GM20431 (cell line): ENCODE results near the gene GPC3.

Source experiments
- in situ Hi-C: fragments of 300-500 bp; cut with MseI, MboI; formaldehyde crosslinking; loops from one replicate; pipeline ENCODE4 v1.15.0; 2020; ENCODE audit warnings: low sequenced_read_pairs; ENCODE audit not compliant: unreplicated experiment

Gene GPC3

DNA sequence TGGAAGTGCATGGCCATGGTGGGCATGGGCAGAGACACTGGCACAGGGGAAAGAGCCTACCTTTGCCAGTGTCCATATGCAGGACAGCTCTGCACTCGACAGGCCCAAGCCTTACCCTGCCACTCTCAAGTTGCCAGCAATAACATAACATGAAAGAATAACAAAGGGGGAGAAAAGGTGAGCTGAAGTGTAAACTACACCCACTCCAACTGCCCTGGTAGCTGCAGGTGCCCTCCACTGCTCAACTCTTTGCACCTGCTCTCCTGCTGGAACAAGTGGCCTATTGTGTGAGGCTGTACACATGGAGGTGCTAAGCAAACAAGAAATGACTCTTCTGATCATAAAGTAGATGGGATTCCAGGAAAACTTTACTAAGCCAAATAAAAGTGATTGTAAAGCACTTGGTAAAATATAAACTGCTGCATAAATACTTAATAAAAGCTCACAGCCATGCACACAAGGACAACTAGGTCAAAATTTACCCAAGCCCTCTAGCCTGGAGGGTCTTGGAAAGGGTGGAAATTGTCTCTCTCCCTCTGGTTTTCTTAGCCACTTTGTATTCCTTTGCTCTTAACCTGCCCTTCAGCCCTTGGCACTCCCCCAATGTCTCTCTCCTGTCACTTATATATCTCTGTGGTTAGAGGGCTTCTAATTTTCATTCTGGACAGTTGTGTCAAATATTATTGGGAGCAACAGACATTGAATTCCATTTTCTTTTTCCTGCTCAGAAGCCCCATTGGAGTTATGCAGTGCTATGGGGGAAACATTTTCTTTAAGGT lies 308.9 kb downstream of the GPC3 start:
- in situ Hi-C loops: no loop called here

DNA sequence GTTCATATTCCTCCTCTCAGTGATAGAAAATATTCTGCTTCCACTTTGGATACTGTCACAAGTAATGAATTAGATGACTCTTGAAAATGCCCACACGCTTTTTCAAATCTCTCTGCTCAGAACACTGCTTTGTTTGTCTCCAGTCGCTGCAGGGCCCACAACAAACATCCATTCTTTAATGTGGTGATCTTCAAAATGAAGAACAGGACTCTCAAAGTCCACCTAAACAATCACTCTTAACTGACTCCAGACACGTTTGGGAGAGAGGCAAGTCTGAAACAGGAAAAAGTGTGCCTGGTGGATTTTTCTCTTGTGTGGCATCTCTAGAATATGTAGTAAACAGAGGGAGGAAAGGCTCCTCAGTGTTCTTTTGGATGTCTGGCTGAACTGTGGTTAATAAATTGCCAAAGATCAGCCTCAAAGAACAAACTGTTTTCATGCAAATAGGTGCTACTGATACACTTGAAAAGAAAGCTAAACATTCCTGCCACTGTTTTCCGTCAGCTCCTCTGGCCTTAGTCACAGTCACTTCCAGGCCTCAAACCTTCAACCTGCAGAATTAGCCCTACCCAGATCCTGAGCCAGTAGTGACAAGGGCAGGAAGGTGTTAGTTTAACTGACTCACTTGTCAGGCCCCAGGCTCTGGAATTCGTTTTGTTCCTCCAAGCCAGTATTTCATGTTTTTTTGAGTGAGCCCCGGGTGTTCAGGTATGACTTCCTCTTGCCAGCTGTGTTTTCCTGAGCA lies 310.5 kb downstream of the GPC3 start:
- in situ Hi-C loops: no loop called here

DNA sequence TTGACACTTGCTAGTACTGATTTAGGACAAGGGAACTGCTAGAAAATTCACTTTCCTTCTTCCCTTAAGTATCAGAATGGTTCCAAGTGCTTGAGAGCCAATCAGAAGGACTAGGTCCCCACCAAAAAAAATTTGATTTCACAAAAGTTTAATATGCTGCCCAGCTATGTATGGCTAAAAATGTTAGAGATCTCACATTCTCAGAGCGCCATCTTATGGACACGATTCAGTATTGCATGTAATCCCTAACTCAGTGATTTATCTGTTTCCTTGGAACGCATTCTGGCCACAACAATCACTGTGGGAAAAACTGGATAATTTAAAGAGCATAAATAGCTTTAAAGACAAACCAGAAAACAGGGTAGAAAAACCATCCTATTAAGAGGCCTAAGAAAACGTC lies 315.0 kb downstream of the GPC3 start:
- in situ Hi-C loops: no loop called here

DNA sequence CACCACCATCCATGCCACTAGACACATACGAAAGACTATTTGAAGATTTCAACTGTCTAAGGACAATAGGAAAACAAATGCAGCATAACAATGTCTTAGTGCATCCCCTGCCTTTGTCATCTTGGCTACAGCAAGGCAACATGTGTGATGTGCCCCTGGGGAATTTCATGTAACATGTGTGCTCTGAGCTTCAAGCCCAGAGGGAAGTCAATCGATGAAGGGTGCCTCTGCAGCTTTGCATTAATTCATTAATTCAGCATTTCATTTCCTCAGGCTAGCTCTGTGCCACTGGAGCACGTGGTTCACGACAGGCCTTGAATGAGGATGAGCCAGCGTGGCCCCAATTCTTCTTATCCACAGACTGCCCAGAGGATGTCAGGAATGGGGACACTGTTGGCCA lies 316.2 kb downstream of the GPC3 start:
- in situ Hi-C loops: no loop called here

DNA sequence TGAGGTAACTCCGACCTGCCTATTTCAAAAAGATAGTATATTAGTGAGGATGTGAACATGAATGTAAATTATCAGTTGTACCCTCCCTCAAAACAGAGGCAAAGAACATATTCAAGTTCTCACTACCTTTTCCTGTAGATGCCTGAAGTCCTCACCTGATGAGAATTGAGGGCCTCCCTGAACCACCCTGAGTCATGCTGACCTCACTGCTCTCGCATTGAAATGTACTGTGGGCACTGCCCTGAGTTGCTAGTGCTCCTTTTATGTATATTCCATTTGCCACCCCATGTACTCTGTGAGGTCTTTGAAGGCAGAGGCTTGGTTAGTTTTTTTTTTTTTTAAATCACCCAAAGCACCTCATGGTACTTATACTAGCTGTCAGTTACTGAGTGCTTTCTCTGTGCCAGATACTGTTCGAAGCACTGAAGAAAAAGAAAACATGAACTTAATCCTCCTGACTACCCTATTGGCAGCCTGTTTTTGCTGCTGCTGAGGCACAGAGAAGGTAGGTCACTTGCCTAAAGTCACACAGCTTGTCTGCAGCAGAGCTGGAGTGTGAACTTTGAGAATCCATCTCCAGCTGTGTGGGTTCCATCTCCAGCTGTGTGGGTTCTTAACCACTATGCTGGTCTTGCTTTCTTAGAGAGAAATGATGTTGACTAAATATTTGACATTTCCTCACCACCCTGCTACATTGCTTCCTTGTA lies 317.0 kb downstream of the GPC3 start:
- in situ Hi-C loops: no loop called here

DNA sequence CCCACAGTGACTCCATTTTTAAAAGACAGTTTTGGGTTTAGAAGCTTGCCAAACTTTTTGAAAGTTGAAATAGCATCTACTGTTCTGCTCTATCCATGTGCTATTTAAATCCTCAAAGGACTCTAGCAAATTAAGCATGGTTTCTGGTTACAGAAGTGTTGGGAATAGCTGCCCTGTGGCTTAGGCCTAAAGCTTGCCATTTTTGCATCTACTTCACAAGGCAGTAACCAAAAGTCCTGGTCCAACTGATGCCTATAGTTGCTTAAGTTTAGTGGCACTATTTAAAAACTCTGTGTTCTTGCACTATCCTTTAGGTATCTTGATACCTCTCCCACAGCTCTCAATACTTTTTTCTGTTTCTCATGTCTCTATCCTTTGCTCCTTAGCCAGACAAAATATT lies 319.1 kb downstream of the GPC3 start:
- in situ Hi-C loops: no loop called here

DNA sequence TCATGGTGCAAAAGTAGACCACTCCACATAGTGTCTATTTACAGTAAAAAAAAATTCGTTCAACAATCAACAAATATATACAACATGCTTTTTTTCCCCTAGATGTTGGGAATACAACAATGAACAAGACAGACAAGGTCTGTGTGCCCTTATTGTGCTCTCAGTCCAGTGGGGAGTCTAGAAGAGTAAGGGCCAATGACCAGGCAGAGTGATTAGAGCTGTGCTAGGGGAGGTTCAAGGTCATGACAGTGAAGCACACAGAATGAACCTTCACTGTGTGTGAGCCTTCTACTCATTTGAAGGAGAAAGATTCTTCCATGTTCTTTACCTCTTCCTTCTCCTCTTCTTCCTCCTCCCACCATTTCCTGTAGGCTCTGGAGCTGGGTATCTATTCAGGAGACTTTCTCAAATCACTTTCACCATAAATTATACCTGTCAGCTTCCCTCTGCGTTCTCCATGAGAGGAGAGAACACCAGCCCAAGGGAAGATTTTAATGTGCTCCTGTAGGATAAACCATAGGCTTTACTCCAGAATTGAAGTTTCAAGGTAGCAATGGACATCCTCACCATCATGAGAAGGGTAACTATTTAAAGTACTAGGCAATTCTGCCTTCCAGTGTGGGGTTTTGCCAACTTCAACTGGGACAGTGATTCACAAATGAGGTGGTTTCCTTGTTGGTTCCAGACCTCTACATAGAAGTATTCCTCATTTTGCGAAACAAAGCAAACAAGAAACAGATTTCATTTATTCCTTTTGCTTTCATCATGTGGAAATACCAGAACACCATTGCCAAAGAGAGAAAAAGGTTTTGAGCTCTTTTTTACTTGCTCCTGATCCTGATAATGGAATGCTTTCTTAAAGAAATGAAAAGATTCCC lies 323.2 kb downstream of the GPC3 start:
- in situ Hi-C loops: no loop called here

DNA sequence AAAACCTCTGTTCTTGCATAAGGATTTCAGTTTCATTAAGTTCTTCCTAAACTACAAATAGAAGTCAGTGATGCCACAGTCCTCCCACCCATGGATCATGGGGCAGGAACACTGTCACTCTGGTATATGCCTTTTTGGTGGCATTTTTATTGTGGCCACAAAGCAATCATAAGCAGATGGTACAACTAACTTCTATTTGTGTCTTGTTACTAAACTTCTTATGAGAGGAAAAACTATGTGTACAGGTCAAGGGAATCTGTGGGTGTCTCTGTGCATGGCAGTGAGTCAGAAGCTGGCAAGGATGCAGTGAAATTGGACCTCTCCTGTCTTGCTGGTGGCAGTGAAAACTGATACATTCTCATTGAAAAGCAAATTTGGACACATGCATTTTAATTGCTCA lies 325.1 kb downstream of the GPC3 start:
- in situ Hi-C loops: no loop called here

DNA sequence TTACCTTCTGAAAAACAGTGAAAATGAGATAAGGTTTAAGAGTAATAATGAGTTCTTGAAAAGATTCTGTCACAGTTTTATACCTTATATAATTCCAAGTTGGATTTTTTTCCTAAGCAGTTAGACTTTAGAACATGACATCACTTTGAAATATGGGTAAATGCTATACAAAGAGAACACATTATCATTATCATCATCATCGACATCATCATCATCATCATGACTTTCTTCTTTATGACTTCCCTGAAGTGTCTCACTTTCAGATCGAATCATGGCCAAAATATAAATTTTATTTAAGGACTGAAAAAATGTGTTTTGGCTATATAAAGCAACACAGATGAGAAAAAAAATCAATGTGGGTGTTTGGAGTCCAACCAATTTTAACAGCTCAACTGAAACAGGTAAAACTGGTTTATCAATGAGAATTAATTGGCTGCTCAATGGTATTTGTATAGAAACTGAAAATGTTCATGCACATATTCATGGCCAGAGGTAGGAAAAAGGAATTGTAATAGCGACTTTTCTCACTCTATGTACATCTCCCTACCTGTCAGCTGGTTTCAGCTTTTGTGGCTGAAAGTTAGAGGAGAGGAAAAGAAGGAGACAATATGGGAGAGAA lies 327.0 kb downstream of the GPC3 start:
- in situ Hi-C loops: no loop called here

DNA sequence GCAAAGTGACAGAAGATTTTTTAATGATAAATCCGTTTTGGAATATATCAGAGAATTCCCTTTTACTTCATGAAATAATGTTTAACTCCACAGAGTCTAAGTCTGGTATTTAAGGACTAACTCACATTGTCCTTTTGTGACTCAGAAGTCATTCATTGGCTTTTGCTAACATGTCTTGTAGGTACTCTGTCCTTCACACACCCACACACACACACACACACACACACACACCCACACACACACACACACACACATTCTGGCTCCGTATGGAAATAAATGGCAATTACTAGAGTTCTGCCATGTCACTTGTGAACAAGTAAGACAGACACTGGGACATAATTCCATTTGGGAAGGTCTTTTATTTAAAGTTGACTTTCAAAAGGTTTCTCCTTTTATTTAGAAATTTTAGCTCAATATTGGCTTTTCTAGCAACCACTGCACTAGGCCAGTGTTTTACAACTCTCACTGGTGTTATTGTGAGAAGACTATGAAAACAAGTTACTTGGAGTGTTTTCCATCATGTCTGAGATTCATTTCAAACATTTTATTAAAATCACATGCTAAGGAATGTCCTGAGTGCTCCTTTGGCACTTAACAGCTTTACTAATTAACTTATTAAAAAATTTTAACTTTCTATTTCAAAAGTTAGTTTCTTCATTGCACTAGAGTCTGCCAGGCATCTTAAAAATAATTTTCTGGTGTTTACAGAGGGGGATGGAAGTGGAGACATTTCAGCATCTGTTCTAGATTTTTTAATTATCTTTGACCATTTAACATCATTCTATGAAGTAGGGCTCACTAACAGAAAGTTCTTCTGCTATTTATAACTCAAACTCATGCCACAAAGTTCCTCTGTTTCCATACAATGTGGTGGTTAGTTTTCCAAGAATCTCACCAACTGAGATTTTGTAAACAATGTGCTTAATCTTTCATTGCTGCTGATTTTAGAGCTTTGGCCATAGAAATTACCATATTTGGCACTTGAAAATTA lies 329.8 kb downstream of the GPC3 start:
- in situ Hi-C loops: no loop called here

DNA sequence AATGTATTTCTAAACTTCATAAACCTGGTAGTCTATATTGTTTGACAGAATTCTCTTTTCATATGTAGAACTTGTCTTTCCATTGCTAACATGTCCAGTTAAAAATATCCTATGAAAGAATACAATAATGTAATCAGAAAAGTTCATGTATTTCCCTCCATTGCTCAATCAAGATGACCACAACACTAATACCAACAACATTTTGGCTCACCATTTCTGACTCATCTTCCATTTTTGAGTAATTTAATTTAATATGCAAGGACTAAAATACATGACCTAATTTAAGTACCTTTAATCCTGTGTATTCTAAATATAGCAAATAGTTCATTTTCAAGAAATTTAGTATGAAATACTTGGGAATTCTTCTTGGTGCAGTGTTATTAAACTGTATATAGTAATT lies 330.6 kb downstream of the GPC3 start:
- in situ Hi-C loops: no loop called here

DNA sequence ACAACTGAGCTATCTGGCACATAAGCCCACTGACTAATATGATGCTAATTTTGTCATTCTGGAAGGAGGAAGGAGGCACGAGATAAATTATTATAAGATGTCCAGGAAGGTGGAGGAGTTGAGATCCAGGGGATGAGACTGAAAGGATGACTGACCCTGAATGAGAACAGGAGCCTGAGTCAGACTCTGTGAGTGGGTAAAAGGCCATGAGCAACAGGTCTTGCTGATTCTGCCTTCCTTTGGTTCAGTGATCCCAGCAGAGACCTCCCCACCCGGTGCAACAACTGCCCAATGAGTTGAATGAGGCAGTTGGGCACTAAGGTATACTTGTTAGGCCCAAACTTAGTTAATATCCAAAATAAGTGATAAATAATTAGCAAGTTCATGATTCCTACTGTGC lies 332.0 kb downstream of the GPC3 start:
- in situ Hi-C loops: no loop called here

DNA sequence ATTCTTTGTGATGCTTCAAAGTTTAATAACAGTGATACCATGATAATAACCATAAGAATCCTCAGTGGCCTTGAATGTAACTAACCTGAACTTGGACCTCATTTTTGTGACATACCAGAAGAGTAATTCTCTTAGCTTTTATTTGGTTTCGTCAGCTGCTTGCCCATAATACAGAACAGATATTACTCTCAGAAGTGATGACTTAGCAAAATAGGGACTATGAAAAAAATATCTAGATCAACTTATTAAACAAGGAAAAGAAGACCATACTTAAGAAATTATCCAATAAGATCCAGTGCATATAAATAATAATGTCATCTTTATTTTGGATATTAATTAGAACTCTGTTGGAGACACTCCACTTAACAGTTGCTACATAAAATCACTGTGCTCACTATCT lies 333.2 kb downstream of the GPC3 start:
- in situ Hi-C loops: no loop called here

DNA sequence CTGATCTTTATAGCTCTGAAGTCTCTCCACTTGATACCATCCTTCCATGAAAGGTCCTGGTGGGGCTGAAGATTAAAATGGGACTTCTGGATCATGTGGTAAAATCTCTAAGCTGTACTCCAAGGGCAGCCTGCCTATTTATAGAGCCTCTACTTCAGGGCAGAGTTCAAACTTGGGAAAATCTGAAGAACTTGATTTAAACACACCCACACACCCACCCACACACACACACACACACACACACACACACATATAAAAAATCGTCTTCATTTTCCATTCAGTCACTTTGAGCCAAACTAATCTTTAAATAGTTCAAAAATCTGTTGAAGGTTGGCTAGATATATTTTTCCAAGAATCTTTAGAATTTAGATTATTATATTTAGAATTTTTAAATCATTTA lies 335.2 kb downstream of the GPC3 start:
- in situ Hi-C loops: no loop called here

DNA sequence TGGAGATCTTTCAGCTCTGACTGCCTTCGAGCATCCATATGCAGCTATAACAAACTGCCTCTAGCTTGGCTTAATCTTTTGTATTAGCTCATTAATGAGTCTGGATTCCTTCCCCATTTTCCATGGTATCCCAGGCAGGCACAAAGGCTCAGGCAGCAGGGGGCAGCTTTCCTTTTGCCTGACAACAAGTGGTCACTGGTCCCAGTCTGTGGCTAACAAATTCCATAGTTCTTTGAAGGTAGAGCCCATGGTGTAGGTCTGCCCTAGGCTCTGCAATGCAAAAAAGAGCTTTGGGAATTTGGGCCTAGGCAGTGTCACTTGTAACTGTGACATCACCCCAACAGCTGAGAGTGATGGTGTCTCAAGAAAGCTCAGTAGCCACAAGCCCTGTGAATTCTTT lies 335.7 kb downstream of the GPC3 start:
- in situ Hi-C loops: no loop called here

DNA sequence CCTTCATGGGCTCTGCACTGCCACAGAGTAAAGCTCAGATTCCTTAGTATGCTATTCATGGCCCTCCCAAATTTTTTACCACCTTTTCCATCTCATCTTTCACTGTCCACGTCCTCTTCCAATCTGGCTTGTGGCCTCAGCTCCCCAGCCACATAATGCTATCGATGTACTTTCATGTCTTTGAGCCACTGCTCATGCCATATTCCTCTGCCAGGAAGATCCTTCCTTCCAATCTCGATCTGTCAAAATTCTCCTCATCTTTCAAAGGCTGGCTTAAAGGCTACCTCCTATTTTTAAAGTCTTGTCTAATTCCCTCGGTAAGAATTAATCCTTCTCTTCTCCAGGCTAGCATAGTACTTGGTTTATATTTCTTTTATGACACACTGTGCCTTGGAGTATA lies 336.8 kb downstream of the GPC3 start:
- in situ Hi-C loops: no loop called here

DNA sequence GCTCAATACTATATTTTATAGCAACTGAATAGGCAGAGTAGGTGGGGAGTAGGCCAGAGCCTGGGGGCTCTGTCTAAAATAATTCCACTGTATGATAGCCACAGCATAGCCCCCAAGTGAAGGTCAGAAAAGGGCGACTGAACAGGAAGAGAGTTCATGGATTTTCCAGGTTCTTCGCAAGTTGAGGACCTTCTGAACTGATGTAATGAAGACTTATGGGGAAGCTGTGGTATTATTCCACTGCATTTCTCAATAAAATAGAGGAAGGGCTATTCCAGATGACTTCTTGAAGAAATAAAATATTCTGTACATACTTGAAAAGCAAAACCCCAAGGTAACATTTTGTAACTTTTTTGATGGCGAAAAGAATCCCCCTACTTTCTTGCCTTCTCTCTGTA lies 338.7 kb downstream of the GPC3 start:
- in situ Hi-C loops: no loop called here

DNA sequence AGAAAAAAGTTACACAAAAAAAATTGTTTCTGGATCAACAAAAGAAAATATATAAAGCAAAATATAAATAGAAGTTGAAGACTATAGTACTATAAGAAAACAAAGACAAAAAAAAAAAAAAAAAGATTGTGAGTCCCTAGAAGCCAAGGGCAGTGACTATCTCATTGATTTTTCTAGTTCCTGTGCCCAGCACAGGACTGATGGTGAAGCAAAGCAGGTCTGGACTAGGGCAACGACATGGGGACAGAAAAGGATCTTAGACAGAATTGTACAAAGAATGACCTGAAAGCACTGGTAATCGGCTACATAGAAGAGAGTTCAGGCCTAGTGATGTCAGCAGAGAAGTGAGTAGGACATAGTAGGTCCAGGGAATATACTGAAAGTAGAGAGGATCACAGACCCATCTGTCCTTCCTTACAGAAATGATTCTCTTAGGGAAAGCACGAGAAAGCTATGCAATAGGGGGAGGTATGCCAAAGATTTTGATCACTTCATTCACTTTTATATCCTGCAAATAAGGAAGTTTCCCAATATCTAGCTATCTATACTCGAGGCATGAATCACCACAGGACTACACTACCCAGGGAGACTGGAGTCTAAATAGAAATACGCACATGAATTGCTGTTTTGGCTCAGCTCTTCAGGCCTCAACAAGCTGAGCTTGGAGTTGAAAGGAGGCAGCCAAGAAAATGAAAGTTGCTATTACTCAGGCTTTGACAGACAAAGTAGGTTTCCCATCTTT lies 339.2 kb downstream of the GPC3 start:
- in situ Hi-C loops: no loop called here
